ENCODE measurements around the gene ATG9B. TPM values are rescaled to one million over a fixed set of nuclear protein-coding genes. Genes with fewer than 3 reads are reported as not detected.
A peak's percentile ranks its signal among the peaks of the same experiment; 100 is the strongest.

ATG9B gene
- total RNA-seq, 1 experiment from 2014 or later = 0.98 TPM

DNA sequence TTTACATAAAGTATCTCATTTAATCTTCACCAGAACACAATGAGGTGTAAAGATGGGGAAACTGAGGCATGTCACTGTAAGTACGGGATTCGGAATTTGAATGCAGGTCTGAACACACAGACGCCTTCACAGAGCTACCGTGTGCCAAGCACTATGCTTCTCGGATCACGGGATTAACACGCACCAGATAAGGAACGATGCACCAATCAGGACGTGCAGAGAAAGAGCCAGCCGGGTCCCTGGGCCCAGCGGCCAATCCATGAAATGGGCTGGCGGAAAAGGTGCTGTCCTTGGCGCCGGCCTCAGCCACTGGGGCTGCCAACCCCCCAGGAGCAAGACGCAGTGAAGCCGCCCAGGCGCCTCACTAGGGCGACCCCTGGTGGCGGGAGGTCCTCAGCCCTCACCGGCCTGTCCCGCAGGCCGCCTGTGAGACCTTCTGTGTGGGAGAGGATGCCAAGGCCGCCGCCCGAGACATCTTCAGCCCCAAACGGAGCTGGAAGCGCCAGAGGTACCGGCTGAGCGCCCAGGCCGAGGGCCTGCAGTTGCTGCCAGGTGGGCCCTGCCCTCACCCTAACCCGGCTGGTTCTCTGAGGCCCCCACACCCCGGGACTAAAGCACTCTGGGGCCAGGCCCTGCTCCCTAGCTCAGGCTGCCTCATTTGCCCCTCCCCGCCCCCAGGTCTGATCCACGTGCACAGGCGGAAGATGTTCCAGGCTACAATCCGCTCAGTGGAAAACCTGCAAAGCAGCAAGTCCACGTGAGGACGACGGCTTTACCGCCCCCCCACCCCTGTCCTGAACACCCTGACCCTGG, 15.6 kb downstream of the ATG9B start:
- H3K27ac ChIP-seq (ENCODE audit: low read length) = peak overlapping the region; percentile 12; the same call in 1 of the 2 replicates
- H3K9me3 ChIP-seq (ENCODE audit: control insufficient read depth, insufficient read depth, low read depth, low read length) = no peaks in the 10 kb centered on the region
- no peaks in the 10 kb centered on the region for H3K36me3 ChIP-seq (ENCODE audit: control insufficient read depth, insufficient read depth, low read length)
- intact Hi-C loops (cut with micrococcal nuclease; ENCODE audit: unreplicated experiment) = no loop called here
- no TSS peak for BruUV-seq (replicated peaks)
- in situ Hi-C loops (cut with HindIII; ENCODE audit: low pct_unique_long_range_greater_than_20kb, low sequenced_read_pairs) = no loop called here
- no peaks in the 10 kb centered on the region for H3K27me3 ChIP-seq (ENCODE audit: control insufficient read depth, insufficient read depth, low read length)
- H3K4me3 ChIP-seq (ENCODE audit: low read depth in 2 of 2, low read length in 2 of 2) = peak overlapping the region; percentile 5 to 41; a peak in 2 of 4 replicates
- H3K4me1 ChIP-seq (ENCODE audit: control insufficient read depth, insufficient read depth, low read length) = peaks cover 34% of the 10 kb centered on the region
- DNase-seq (ENCODE audit: low read depth, low spot score) (no peak), ATAC-seq (peak; percentile 85)
- ChIA-PET CTCF (interaction anchor here (0.8 to 2.4 kb wide), 7 partner anchors 10 to 68 kb away, joined by 3 to 11 read pairs (median 4); partner anchors contain the start of gene ABCB8), POLR2A (no interaction called here)
- TF ChIP-seq CTCF (IDR thresholded peaks at IDR 0.05) = peak; percentile 97
- no peak for TF ChIP-seq REST (IDR thresholded peaks at IDR 0.05; ENCODE audit: insufficient read depth in 1 of 2, low read depth in 2 of 2, low read length in 1 of 2)

- intact Hi-C loops (cut with micrococcal nuclease; ENCODE audit: unreplicated experiment) = no loop called here
- CTCF ChIA-PET = interaction anchor here (1.1 to 1.4 kb wide), 2 partner anchors 13 to 46 kb away, joined by 3 to 4 read pairs; no protein-coding TSS in a partner anchor
- Histone ChIP-seq H3K9me3 (ENCODE audit: control insufficient read depth, insufficient read depth, low read depth, low read length) (no peaks in the 10 kb centered on the region), H3K4me1 (ENCODE audit: control insufficient read depth, insufficient read depth, low read length) (peaks cover 34% of the 10 kb centered on the region), H3K27me3 (ENCODE audit: control insufficient read depth, insufficient read depth, low read length) (no peaks in the 10 kb centered on the region), H3K27ac (ENCODE audit: low read length) (peak overlapping the region; percentile 12; the same call in 1 of the 2 replicates), H3K36me3 (ENCODE audit: control insufficient read depth, insufficient read depth, low read length) (no peaks in the 10 kb centered on the region), H3K4me3 (ENCODE audit: low read depth in 2 of 2, low read length in 2 of 2) (peak overlapping the region in 1 of 2 experiments; percentile 41; a peak in 2 of 4 replicates)
- POLR2A ChIA-PET = no interaction called here
- no peak for TF ChIP-seq TCF7L2 (IDR thresholded peaks at IDR 0.05; ENCODE audit: low read depth, low read length)
- TF ChIP-seq POLR2AphosphoS5 (IDR thresholded peaks at IDR 0.05; ENCODE audit: low read depth, low read length) = no peak
- TF ChIP-seq REST (IDR thresholded peaks at IDR 0.05; ENCODE audit: insufficient read depth in 1 of 2, low read depth in 2 of 2, low read length in 1 of 2) = no peak
- no peak for TF ChIP-seq CTCF (IDR thresholded peaks at IDR 0.05)
- TF ChIP-seq SIN3A (IDR thresholded peaks at IDR 0.05; ENCODE audit: borderline replicate concordance, insufficient read depth, low read depth, low read length) = no peak
- no peak for DNase-seq (ENCODE audit: low read depth, low spot score)
- in situ Hi-C loops (cut with HindIII; ENCODE audit: low pct_unique_long_range_greater_than_20kb, low sequenced_read_pairs) = no loop called here
- ATAC-seq = no peak
- BruUV-seq (replicated peaks) = no TSS peak
Observed at GRCh38 chr7:151008143-151008510, 16.2 kb downstream of the ATG9B start.

Data from Panc1 (cell line).